HG03442 (cell line): ENCODE measurements around the gene FOXP4.
A peak's percentile ranks its signal among the peaks of the same experiment; 100 is the strongest.

ENCODE experiments used
- ATAC-seq: cut with Tn5 transposase; IDR thresholded peaks from one replicate; pipeline ENCODE4 v1.9.1; 2021; ENCODE audit warnings: mild to moderate bottlenecking, moderate library complexity; ENCODE audit not compliant: unreplicated experiment

FOXP4 gene

GRCh38 chr6:41545703-41546474 lies at the start of gene FOXP4:
Gene FOXP4, plus strand, starts transcription at chr6:41546381. Its CDS starts 19,380 bp downstream, at chr6:41565761.
- ATAC-seq = peak; percentile 69

DNA sequence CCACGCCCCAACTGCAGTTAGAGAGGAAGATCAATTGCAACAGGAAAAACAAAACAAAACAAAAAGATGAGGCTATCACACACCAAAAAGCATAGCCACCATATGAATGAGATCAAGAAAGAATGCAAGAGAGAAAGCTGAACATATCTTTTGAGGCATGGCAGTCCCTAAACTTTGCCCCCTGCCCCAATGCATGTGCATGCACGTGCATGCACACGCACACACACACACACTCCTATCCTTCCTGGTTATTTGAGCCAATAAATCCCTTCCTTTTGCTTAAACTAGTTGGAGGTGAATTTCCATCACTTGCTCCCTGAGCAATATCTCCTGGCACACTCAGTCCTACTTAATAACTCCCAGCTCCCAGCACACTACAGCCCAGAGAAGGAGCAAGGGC lies 48.6 kb upstream of the FOXP4 start:
- no peak for ATAC-seq

DNA sequence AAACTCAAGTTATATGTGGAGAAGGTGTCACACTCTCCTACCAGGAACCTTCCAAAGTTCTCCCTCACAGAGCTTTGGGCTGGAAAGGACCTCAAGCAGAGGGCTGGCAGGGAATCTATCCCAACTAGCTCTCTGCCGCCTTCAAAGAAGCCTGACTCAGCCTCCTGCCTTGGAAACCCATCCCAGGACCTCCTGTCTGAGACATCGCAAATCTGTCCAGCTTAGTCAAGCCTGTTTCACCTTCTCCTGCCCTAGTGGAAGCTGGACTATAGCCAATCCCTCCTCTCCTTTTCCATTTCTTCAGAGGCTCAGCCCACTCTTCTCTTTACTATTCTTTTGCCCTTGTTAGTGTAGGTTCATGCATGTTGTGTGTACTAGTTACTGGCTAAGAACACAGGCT lies 48.2 kb upstream of the FOXP4 start:
- ATAC-seq = no peak

- no peak for ATAC-seq
These were observed 47.1 kb upstream of the FOXP4 start for GRCh38 chr6:41498968-41499599.

GRCh38 chr6:41500561-41500960 lies 45.6 kb upstream of the FOXP4 start:
- no peak for ATAC-seq

GRCh38 chr6:41502566-41502916 lies 43.6 kb upstream of the FOXP4 start:
- no peak for ATAC-seq

DNA sequence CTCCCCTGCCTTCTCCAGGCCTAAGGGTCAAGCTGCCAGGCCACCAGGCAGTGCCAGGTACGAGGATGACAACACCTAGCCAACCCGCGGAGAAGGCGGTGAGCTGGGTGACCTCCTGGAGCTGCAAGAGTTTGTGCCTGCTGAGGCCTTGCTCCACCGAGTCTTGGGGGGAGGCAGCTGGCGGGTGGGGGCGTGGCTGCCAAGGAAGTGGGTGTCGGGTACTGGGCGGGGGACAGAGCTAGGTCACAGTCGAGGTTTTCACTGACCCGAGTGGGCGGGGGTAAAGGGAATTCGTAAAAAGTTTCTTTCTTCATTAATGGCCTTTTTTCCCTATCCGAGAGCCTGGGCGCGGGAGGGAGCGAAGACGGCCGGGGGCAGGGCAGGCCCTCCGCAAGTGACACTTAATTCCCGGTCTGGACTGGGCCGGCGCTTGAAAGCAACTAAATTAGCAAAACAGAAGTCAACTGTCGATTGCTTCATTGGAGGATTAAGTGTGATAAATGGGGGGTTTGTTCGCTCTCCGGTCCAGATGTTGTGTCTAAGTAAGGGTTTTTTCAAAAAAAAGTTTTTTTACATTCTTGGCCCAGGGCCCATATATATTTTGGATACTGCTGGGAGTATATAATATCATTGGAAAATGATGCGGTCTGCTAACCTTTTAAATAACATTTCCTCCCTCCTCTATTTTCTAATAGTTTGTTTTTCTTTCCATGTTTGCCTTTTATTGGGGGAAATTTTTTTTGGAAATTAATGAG lies 43.1 kb upstream of the FOXP4 start:
- no peak for ATAC-seq

DNA sequence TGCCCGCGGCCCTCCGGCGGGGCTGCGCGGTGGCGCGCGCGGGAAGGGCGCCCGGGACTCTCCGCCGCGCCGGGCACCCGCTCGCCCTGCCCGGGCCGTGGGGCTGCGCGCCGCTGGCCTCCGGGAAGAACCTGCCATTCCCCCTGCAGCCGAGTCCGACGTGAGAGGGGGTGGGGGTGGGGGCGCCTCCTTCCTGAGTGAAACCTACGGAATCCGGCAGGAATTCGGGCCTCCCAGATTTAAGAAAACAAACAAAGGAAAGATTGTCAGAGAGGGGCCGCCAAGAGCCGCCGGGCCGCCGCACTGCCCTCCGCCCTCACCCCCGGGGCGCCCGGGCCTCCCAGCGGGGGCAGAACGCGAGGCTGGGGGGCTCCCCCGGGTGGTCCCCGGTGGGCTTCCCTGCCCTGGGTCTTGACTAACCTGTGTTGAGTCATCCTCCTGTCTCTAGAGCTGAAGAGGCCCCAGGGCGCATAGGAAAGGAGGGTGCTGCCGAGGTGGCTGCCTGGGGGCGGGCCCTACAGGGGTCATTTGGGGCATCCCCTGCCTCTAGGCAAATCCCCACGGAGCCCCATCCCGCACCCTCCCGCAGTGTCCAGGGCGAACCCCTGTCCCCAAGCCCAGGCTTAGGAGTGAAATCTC lies 42.2 kb upstream of the FOXP4 start:
- ATAC-seq = no peak

DNA sequence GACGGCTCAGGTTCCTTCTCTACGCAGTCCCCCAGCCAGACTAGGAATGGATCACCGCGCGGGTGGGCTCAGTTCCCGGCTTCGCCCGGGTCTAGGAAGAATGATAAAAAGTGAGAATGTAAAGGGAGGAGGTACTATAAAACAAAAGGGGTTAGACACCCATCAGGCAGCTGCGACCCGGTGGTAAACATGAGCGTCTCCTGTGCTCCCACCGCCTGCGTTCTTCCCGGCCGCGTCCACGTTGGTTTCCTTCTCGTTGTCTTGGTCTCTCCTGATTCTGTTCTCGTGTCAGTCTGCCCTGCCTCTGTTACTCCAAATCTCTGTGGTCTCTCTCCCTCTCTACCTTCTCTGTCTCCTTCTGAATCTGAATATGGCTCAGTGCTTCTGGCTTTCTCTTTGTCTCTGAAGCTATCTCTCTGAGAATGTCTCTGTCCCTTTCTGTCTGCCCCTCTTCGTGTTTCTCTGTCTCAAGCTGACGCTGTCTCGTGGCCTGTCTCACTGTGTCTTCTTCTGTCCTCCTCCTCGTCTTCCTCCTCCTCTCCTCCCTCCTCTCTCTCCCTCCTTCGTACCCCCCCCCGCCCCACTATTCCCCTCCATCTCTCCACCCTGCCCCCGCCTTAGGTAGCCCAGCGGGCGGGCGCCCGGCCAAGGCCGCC lies 41.6 kb upstream of the FOXP4 start:
- no peak for ATAC-seq

GRCh38 chr6:41505122-41506049 lies 40.8 kb upstream of the FOXP4 start:
- ATAC-seq = no peak

- ATAC-seq = no peak
These were observed 37.7 kb upstream of the FOXP4 start for GRCh38 chr6:41508479-41508878.

GRCh38 chr6:41509580-41509979 lies 36.6 kb upstream of the FOXP4 start:
- ATAC-seq = no peak

DNA sequence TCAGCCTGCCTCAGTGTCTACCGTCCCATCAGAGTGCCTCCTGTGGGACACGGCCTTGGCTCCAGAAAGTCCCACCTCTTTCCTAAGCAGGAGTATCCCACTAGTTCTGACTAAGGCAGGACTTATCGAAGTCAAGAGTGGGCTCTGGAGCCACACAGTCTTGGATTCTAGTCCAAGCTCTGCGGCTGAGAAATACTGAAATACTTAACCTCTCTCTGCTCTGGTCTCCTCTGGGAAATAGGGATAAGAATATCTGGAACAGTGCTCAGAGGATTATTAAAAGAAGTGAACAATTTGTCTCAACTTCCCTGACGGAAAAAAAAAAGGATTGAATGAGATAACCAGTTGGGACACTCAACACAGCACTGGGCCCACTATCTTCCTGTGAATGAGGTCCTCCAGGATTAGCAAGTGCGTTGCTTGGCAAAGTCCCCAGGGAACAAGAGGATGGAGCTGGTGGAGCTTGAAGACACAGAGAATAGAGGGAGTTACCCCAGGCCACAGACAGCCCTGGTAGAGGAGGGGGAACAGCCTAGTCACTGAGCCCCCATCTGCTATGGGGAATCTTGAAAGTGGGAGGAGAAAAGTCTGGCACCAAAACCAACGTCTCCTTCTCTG lies 34.6 kb upstream of the FOXP4 start:
- ATAC-seq = no peak

DNA sequence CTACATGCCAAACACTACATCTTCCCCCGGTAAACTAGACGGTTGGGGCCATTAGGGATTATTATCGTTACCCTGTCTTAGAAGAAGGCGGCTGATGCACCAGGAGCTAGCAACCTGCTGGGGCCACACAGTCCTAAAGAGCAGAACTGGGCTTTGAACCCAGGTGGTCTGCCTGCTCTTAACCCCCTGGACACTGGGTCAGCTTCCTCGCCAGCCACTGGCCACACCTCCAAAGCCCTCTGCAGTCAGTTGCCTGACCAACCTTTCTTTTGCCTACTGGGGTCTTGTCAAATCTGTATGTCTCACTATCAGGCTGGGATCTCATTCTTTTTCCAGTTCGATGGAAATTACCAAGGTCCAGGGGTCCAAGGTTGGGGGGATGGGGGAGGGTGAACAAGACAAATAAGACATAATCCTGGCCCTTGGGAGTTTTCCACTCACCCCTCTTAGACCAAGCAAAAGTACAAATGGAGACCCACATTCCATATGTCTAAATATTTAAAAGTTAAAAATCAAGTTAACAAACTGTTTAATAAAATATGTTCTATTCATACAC lies 34.0 kb upstream of the FOXP4 start:
- ATAC-seq = no peak

GRCh38 chr6:41515995-41516394 lies 30.2 kb upstream of the FOXP4 start:
- no peak for ATAC-seq

DNA sequence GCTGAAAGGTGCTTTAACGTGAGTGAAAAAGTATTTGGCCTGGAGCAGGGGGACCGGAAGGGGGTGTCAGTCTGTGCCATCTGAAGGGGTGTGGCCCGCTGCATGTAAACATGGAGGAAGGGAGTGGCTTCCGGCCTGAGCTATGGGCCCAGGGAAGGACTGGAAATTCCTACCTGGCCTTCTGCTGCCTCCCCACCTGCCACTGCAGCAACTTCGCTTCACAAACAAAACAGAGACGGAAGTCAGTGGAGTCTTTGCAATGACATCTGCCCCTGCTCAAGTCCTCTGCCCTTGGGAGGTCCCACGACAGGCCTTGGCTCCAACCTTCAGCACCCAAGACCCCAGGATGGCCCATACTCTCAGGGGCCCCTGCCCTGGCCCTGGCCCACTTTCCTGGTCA lies 28.1 kb upstream of the FOXP4 start:
- no peak for ATAC-seq

DNA sequence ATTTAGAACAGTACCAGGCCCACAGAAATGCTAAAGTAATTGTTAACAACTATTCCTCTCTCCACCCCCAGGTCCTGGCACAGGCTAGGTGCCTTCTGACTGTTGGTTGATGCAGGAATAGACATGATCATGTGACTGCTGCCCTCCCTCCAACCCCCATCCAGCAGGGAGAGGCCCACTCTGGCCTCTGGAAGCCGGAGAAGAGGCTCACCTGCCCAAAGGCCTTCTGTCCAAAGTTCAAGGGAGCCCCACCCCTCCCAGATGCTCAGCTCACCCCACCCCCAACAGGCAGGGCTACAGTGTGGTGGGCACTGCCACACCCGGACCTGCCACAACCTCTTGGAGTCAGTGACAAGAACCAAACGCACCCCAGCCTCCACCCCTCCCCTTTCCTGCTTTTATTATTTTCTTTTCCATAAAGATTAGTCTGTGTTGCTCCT lies 26.9 kb upstream of the FOXP4 start:
- ATAC-seq = no peak

GRCh38 chr6:41519745-41520699 lies 26.2 kb upstream of the FOXP4 start:
- no peak for ATAC-seq
